GM12801 (cell line): Measurements from ENCODE around the gene MUC22.

Experiments used
- TF ChIP-seq, protein P1 (sequence below): IDR thresholded peaks from one replicate; pipeline ENCODE4 v1.5.1; 2011; ENCODE audit warnings: control low read depth; ENCODE audit not compliant: insufficient read length; ENCODE audit errors: extremely low read depth

MUC22 gene

DNA sequence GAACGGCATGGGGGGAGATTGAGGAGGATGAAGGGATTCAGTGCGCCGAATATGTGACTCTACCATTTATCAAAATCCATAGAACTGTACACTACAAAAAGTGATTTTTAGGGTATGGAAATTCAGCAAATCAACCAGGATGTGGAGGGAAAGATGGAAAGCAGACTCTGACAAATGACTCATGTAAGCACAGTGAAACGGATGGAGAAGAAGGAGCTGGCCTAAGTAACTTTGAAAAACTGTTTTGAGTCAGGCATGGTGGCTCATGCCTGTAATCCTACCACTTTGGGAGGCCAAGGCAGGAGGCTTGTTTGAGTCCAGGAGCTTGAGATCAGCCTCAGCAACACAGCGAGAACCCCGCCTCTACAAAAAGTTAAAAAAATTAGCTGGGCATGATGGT lies 39.2 kb downstream of the MUC22 start:
- TF ChIP-seq, protein P1, sequence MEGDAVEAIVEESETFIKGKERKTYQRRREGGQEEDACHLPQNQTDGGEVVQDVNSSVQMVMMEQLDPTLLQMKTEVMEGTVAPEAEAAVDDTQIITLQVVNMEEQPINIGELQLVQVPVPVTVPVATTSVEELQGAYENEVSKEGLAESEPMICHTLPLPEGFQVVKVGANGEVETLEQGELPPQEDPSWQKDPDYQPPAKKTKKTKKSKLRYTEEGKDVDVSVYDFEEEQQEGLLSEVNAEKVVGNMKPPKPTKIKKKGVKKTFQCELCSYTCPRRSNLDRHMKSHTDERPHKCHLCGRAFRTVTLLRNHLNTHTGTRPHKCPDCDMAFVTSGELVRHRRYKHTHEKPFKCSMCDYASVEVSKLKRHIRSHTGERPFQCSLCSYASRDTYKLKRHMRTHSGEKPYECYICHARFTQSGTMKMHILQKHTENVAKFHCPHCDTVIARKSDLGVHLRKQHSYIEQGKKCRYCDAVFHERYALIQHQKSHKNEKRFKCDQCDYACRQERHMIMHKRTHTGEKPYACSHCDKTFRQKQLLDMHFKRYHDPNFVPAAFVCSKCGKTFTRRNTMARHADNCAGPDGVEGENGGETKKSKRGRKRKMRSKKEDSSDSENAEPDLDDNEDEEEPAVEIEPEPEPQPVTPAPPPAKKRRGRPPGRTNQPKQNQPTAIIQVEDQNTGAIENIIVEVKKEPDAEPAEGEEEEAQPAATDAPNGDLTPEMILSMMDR: no peak

DNA sequence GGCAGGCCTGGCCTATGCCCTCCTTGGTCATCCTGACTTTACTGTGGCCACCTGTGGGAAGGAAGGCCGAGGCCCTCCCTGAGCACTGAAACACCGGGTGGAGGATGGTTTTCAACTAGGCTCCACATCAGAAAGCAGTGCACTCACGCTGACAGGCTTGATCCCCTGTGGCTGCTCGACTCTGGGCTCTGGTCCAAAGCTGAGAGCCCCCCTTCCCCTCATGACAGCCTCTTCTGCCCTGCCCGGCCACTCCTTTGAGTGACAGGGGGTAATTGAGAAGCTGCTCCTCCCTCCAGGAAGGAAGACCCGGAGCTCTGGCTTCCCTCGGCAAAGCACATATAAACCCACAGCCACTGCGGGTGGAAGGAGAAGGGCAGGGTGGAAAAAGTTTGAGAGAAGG lies 43.6 kb downstream of the MUC22 start:
- TF ChIP-seq, protein P1: no peak

DNA sequence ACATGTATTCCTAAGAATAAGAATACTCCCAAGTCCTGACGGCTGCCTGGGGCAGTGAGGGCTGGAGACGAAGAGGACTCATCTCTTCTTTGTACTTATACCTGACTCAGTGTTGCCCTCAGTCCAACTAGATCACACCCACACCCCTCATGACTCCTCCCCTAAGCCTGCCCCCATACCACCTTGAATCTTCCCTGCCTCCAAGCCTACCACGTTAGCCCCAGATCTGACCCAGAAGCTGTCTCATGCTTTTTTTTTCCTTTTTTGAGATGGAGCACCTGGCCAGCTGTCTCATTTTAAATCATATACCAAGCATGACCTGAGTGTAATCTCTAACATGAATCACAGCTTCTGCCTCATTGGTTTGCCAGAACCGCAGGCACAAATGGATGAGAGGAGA lies 45.2 kb downstream of the MUC22 start:
- TF ChIP-seq, protein P1: no peak

DNA sequence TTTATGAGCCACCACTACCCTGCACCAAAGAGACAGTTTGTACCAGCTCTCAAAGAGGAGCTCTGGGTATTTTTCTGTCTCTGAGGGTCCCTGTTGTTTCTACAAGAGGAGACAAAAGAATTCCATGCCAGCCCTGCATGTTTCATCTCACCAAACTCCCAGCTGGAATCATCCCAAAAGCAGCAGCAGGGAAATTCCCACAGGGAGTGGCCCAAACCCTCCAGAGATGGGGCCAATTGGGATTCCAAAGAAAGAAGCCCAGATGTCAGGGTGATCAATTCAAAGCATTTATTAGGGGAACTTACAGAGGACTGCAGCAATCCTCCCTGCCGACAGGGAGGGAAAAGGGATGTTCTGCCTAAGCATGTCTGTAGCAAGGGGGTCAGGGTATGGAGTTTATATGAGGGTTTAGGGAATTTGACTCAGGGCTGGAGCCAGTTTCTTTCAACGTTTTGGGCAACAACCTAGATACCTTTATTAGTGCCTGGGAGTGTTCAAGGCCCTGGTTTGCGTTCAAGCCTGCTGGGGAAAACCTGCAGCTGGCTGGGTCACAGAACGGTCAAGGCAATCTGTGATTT lies 47.2 kb downstream of the MUC22 start:
- TF ChIP-seq, protein P1: no peak

DNA sequence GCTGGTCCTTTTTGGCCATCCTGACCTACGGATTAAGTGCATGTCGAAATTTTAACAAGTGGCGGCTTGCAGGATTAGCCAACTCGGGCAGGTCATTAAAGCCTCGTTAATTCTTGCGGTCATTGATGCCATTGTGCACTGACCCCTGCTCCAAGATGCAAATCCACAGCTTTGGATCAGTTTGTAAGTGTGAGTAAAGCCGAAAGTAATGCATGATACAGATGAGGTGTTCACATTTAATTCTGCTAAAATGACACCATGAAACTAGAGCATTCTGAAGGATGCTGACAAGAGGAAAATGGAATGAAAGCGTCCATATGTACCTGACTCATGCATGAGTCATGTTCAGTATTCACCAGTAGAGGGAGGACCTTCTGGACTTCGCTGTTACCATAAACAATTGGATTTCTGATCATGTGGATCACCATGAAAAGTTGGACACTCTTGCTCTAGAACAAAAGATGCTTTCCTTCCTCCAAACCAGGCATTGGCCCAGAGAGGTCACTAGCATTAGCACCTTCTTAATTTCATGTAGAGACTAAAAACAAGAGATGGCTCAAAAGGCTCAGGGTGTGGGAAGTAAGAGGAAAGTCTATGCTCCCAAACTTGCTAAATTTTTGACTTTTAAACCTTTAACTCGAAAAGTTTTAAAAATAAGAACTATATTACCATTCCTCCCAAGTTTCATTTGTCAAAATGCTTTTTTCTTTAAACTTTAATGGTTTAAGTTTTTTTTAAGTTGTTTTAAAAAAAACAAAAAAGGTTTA lies 48.0 kb downstream of the MUC22 start:
- TF ChIP-seq, protein P1: no peak

DNA sequence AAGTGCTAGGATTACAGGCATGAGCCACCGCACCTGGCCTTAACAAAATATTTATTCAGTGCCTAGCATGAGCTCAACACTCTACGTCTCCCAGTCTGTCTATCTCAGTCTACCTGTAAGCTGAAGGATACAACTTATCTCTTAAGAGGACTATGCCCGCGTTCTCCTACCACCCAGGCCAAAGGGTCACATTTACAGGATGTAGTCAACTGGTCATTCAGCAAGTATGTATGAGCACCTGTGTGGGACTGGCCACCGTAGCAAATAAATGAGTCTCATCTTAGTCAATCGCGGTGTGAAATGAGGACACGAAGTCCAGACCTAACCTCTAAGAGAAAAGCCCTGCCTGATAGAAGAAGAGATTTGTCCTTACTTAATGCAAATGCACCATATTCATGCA lies 49.9 kb downstream of the MUC22 start:
- TF ChIP-seq, protein P1: no peak

DNA sequence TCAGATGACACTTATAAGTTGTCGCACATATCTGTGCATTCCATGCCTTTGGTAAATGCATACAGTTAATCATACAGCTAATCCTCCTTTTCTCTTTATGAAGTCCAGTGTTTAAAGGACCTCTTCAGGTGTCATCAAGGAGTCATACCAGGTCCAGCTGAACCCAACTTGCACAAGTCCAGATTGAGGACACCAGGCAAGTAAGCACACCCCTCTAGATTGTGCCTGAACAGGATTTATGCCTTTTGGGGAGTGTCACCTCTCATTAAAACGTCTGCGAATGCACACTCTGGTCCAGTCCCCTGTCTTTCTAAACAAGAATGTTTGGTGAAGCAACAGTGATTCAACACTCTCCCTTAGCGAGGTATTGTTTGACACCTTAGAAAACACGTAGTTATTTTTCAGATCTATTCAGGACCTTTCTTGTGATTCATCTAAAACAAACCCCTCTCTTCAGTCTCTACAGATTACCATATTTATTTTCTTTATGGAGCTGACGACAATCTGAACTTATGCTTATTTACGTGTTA lies 53.7 kb downstream of the MUC22 start:
- TF ChIP-seq, protein P1: no peak
